GM21528 (cell line): ENCODE results near the gene CEP83.

Experiments used
- ATAC-seq: cut with Tn5 transposase; IDR thresholded peaks from one replicate; pipeline ENCODE4 v1.9.1; 2021; ENCODE audit warnings: mild to moderate bottlenecking, moderate library complexity; ENCODE audit not compliant: unreplicated experiment, low FRiP score

The CEP83 gene

DNA sequence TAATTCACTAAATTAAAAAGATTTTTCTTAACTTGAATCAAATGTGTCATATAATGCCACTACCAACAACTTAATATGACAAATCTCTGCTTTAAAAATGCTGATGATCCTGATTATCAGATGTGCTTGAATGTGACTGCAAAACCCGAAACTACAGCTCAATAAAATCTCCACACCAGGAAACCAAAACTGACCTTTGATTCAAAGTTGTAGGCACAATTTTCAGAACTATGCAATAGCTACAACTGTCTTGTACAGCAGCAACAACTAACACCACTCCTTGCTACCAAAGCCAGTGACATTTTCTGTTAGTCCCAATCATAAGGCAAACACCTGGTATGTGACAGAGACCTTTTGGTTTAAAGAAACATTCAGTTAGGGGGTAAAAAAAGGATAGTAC is 147.3 kb downstream of the CEP83 start:
- no peak for ATAC-seq

DNA sequence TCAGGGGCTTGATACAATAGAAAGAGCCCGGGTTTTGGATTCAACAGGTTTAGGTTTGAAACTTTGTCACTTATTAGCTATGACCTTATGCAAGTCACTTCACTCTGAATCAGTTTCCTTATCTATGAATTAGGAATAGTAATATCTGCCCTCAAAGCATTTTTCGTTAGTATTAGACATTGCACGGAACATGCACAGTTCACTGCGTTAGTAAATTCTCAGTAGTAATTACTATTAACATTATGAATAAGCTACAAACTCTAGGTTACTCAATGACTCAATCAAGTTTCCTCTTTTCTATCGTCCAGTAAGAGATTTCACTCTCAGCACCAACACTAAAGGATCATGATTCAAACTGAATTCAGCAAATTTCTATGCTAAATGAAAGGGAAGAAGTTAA is 150.3 kb downstream of the CEP83 start:
- peak; percentile 70 for ATAC-seq

DNA sequence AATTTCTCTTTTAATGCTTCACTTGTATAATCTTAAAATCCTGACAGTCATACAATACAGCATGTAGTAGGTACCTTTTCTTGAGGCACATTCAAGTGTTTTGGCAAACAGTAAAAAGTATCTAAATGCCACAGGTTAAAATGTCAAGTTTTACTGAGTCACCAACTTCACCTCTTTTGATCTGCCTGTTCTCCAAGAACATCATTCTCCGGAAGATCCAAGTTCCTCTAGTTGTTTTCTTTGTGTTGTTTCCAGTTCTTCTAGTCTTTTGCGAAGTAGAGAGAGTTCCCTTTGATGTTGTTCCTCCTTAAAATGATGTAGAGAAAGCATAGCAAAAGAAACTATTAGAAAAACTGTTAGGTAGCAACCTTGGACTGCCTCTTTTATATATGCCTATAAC is 151.1 kb downstream of the CEP83 start:
- no peak for ATAC-seq

DNA sequence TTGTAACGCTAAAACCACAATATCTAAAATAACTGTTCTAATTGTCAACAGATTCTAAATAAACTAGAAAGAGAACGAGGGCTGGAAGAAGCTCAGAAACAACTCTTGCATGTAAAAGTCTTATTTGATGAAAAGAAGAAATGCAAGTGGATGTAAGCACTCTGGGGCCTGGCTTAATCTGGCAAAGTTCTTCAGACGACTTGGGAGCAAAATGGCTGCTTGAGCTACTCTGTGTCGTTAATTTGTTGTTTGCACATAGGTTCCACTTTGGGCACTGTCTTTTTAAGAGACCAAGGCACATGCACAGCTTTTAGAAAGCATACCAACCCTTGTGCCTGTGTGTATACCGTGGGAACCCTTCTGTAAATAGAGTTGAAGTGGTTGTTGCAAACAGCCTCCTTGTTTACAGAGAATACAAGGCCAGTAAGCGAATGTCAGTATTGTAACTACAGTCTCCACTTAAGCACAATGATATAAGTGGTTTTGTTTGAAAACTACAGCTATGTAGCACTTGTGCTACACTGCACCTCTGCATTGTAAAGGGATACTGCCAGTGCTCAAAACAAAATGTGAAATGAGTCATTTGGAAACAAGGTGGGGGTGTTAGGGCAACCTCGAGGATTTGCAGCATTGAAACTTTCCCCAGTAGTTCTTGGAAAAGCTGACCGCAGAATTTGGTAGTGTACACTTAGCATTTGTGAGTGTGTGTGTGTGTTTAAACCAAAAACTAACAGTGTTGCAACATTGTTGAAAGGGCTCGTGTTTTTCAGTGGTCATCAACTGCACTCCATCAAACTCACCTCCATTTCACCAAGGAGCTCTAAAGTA is 154.3 kb downstream of the CEP83 start:
- no peak for ATAC-seq

DNA sequence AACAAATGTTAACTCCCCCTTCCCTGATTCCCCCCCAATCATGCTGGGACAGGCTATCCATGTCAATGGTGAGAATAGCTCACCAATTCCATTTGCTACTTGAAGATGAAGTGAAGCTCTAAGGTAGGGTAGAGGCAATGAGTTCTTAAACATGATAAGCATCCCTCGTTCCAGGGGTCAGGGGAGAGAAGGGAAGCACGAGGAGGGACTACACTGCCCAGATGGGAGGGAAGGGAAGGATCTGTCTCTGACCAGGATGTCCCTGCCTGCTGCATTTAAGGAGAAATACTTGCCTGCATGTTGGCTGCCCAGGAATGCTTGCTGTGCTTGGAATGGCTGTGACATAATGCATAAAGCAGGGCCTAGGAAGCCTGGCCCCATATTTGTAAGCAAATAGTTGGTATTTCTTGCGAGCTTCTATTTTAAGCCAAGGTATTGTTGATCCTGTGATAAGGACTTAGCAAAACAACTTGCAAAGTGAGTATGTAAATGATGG is 155.1 kb downstream of the CEP83 start:
- no peak for ATAC-seq

DNA sequence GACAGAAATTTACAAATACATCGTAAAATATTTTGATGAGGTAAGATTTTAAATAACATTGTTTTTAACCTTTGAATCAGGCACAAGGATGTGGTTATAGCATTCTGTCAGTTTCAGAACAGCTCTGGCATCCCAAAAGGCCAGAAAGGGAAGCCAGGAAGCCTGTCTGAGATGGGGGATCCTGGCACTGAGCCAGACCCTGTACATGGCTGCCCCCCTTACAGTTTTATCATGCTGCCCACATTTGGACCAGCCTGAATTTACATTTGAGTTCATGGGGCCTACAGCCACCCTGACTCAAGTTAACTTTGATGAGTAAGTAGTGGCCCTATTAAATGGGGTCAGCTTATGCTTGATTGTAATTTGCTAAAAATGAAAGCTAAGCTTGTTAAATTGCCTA is 155.7 kb downstream of the CEP83 start:
- ATAC-seq = no peak

DNA sequence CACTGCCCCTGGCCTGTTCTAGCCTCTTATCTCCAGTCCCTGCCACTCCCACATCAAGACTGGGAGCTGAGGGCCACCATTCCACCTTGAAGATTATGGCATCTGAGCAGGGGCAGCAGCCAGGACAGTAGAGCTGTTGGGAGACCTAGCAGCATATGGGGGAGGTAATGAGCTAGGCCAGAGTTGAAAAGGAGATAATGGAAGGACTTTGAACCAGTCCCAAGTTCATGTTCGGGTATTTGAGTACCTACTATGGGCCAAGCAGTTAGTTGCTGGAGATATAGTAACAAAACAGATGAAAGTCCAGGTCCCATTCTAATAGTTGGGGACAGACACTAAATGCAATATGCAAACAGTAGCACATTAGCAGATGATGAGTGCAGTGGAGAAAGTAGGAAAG is 159.8 kb downstream of the CEP83 start:
- ATAC-seq = no peak

DNA sequence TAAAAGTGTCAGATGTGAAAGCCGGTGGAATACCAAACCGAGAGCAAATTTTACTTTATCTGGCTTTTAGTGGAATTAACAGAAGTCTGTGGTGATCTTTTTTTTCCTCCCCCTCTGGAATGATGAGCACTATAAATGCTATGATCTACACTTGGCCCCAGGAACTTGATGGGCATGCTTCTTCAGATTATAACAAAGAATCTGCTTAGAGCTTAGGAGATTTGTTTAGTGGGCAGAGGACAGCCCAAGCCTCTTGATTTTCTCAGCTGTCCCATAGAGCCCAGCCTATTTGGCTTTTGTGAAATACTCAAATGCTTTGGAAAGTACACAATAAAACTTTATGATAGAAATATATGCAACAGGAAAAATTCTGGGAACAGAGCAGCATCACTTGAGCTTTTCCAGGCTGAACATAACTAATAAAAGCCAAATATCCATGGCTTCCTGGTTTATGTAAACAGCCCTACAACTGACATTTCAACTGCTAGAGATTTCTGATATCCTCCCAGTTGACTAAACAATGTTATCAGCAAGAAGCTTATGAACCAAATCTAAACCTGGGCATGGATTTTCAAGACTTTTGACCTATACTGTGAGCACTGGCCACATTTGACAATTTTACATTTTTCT is 161.7 kb downstream of the CEP83 start:
- no peak for ATAC-seq

DNA sequence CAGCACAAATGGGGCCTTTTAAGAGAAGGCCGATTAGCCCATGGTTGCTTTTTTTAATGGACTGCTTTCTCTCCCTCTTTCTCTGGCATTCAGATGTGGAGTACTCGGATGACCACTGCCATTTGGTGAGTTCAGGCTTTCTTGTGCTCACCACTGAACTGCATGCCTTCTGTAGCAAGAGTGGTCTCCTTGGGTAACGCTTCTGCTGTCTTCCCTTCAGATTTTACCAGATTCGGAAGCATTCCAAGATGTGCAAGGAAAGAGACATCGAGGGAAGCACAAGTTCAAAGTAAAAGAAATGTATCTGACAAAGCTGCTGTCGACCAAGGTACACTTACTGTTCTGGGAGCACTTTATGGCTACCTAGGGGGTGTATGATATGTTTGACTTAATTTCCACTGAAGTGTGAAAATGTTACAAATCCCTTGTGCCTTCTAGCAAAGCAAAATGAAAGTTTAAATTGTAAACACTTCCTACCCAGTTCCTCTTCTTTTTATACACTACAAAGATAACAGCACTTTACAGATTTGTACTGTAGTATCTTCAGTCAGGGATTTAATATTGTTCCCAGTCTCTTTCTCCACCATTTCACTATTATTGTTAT is 162.5 kb downstream of the CEP83 start:
- ATAC-seq = no peak

DNA sequence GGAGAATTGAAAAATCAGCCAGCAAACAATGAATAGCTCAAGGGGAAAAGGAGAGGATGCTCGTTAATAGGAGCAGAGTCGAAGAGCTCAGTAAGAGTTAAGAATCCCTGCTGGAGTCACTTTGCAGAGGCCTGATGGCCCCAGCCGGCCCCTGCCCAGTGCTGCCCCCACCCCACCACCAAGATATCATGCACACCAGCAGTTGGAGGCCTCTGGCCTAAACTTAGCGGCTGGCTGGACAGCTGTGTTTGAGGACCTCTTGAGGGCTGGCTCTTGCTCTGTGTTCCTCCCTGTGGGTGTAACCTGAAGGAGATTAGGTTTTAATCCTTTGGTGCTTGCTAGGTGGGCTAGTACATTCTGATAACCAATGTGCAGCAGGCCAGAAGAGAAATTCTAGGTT is 169.3 kb downstream of the CEP83 start:
- no peak for ATAC-seq

DNA sequence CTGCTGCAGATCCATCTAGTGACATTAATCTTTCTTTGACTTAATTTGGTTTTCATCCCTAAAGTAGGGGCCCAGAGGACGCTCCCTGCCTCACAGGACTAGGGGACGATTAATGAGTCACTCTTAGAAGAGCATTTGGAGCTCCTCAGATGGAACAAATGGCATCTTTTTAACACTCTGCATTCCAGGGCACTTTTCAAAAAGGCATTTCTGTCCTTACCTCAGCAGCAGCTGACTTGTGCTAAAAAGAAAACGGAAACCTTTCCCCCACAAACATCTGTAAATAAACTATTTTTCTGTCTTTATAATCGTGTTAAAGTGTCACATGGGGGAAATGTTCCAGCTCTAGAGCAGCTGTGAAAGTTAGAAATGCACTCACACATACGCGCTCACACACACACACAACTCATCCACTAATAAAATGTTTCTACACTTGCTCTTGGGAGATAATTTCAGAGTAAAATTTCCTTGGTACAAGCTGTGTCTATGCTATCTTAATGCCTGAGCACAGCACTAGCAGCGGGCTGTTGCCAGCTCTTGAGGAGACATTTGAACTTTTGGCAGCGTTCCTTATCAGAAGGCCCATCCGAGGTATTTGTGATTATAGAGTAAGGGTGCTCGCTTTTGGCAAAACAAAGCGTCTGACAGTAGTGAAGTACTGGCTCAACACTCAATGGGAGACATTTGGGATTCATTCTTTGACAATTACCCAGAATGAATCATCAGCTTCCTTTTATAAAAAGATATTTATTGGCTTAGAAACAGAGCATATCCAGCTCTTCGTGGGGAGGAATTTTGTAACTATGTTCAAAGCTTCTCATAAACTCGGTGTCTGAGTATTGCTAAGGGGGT is 170.0 kb downstream of the CEP83 start:
- ATAC-seq = no peak

DNA sequence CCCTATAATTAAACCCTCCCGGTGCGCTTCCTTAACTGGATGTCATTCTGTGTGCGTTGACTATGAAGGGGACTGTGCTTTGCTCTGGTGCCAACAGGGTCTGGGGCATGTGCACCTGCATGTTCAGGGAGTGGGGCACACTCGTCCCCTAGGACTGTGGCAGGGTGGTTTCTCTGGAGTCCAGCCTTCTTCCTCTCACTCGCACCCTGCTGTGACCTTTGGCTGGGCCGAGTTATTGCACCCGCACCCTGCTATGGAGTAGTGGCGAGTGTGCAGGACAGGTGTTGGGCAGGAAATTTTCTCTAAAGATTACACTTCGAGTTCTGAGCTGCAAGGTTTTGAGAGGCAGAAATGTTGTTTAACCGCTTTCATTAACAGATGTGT is 172.4 kb downstream of the CEP83 start:
- ATAC-seq = no peak

DNA sequence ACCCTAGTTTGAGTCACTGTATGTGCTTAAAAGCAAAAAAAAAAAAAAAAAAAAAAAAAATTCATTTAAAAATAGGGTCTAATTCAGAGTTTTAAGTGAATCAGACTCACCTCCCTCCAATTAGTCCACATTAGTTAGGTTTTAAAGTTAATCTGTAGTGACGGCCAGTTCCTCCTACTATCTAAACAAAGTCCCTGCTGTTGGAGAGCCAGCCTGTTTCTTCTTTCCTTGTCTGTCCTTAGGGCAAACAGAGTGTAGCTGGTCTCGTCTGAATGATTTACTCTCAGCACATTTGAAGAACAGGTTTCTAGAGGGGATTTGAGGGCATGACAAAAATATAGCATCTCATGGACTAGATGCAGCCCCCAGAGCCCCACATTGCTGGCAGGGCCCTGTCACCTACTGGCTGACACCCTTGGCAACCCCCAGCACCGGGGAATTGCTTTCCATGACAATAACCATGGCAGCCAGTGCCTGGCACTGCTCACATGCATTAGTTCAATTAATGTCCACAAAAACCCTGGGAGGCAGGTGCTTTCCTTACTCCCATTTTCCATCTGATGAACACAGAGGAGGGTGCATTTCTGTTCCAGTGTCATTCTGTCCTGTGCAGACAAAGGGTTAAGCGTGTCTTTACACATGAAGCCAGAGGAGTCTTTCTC is 173.0 kb downstream of the CEP83 start:
- ATAC-seq = no peak

DNA sequence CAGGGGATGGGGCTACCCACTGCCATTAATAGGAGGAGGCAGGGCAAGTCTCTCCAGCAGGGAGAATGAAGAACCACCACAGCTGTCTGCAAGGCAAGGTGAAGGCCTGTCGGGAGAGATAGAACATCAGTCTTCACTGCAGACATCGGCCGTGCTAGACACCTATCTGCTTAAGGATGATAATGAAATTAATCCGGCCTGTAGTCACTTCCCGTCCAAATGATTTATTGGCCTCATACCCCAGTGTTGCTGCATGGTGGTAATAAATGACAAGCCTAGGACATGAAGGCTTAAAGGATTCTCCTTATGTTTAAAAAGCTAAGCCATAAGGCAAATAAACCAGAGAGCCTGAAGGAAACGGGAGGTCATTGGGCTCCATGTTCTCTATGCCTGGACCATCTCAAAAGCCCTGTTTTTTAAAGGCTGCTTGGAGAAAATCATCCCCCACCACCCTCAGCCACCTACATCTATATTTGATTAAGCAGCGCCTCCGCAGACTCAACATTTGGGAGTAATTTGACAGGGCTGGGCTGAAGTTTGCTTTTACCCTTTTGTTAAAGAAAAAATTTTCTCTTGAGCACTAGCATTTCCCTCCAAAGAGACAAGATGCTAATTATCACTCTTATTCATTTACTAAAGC is 173.6 kb downstream of the CEP83 start:
- no peak for ATAC-seq

DNA sequence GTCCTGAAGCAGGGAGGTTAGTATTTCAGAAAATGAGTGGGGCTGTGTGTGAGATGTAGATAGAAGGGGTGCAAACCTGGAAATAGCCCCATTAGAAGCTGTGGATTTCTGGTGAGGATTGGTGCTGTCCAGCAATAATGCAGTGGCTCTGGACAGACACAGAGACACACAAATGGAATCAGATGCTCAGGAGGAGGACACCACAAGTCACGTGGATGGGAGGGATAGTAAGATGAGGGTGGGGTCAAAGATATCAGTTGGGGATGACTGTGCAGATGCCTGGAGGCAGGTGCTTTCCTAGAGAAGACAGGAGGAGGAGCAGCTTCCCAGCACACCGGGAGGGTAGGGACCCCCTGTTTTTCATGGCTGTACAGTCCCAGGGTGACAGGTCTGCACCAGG is 174.8 kb downstream of the CEP83 start:
- no peak for ATAC-seq

DNA sequence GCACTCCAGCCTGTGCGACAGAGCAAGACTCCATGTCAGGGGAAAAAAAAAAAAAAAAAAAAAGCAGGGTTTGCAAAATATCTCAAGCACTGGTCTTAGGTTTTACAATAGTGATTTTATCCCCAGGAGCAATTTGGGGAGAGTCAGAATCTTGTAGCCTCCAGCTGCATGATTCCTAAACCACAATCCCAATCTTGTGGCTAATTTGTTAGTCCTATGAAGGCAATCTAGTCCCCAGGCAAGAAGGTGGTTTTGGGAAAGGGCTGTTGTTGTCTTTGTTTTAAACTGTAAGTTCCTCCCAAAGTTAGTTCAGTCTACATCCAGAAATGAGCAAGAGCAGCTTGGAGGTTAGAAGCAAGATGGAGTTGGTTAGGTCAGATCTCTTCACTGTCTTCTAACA is 175.6 kb downstream of the CEP83 start:
- no peak for ATAC-seq

DNA sequence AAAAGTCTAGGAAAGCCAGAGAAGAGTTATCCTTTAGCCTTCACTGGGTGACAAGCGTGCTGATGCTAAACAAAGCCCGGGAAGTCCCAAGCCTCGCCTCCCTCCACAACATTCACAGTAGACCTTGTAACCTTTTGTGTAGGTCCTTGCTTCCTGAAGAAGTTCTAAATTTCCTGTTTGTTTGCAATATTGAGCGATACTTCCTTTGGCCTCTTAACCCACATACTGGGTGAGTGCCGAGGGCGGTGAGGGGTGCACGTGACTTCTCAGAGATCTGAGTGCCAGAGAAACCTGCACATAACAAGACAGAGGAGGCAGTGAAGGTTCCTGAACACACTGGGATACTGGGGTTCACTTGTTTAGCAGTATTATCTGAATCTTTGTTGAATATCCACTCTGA is 177.0 kb downstream of the CEP83 start:
- no peak for ATAC-seq

DNA sequence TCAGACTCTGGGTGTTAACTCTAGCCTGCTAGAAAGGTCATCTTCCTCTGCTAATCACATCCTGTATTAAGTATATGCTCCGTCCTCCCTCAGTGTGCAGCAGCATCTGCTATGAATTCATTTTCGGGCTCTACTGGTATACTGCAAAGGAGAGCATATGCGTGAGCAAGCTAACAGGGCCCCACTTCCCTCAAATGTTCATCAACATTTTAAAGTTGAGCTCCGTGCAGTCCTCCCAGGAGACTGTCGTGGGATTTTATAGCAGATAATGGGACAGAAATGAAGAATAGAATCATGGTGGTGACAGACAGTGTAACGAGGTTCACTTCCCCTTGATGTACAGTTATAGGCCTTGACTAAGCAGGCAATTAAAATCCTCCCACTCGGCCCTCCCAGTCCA is 179.6 kb downstream of the CEP83 start:
- no peak for ATAC-seq

DNA sequence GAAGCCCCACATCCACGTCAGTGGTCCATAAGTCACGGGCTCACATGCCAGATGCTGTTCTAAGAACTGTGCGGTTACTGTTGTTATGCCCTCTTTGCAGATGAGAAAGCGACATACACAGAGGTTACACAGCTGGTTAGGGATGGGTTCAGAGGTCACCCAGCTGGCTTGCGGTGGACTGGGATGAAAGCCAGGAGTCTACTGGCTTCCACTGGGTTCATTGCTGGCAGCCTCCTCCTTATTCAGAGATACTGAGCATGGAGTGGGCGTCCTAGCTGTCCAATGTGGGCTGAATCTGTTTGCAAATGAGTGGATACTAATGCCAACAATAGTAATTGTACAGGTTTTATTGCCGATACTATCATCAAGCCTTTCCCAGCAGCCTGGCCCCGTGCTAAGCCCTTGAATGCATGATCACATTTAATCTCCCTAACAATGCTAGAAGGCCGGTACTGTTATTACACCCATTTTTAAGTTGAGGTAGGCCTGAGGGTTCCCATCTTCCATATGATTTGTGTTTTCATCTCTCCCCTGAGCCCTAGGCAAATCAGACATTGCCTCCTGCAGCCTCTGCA is 182.2 kb downstream of the CEP83 start:
- ATAC-seq = no peak

DNA sequence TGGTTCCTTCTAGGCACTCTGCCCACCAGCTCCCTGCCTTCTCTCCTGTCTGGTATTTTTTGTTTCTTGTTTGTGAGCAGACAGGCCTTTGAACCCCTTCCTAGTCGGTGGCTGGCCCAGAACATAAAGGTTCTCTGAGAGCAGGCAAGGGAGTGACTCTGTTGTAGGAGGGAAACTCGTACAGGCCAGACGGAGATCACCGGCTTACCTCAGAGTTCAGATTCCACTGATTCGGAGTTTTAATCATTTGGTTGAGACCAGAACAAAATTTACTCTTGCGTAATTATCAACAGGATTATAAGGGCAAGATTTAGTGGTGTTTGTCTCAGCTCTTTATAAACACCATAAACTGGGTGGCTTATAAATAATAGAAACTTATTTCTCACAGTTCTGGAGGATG is 182.9 kb downstream of the CEP83 start:
- ATAC-seq = no peak
